HepG2 (cell line): ENCODE results near the gene ETS2. TPM values are rescaled to one million over a fixed set of nuclear protein-coding genes. Genes with fewer than 3 reads are reported as not detected.

ENCODE experiments used
- ELF1 ChIP-seq: sonication (generic); formaldehyde crosslinking; IDR thresholded peaks from 2 replicates; pipeline ENCODE4 v1.4.0; 2020; ENCODE audit warnings: missing genetic modification reagents
- GABPB1 ChIP-seq: IDR thresholded peaks from 2 replicates; pipeline ENCODE4 v1.6.1; 2016; ENCODE audit warnings: mild to moderate bottlenecking, missing genetic modification reagents, moderate library complexity, missing compliant biosample characterization
- HNF4A ChIP-seq: sonication (generic); formaldehyde crosslinking; IDR thresholded peaks from 2 replicates; pipeline ENCODE4 v1.4.0; 2020; ENCODE audit warnings: missing genetic modification reagents
- HOXA3 ChIP-seq: sonication (generic); formaldehyde crosslinking; IDR thresholded peaks from 2 replicates; pipeline ENCODE4 v1.5.0; 2020; ENCODE audit warnings: missing genetic modification reagents
- POLR2G ChIP-seq: fragments of 200-400 bp; formaldehyde crosslinking; IDR thresholded peaks from 2 replicates; pipeline ENCODE4 v1.6.1; 2018; ENCODE audit warnings: mild to moderate bottlenecking, low read depth, low read length, moderate library complexity
- RXRB ChIP-seq: IDR thresholded peaks from 2 replicates; pipeline ENCODE4 v1.6.1; 2016; ENCODE audit warnings: borderline replicate concordance, missing genetic modification reagents, missing compliant biosample characterization
- ZNF34 ChIP-seq: sonication (generic); formaldehyde crosslinking; IDR thresholded peaks from 2 replicates; pipeline ENCODE4 v1.4.0; 2020; ENCODE audit warnings: mild to moderate bottlenecking, missing genetic modification reagents, borderline replicate concordance
- ZNF530 ChIP-seq: sonication (generic); formaldehyde crosslinking; IDR thresholded peaks from 2 replicates; pipeline ENCODE4 v1.5.0; 2020; ENCODE audit warnings: low read depth, mild to moderate bottlenecking, missing genetic modification reagents
- ZNF672 ChIP-seq: sonication (generic); formaldehyde crosslinking; IDR thresholded peaks from 2 replicates; pipeline ENCODE4 v1.8.1; 2022; ENCODE audit warnings: missing genetic modification reagents
- ZNF703 ChIP-seq: sonication (generic); formaldehyde crosslinking; IDR thresholded peaks from 2 replicates; pipeline ENCODE4 v1.5.1; 2020; ENCODE audit warnings: missing genetic modification reagents, mild to moderate bottlenecking, moderate library complexity, borderline replicate concordance
- polyA plus RNA-seq, 8 experiments: library from polyadenylated mRNA; depleted of rRNA in 3 of 8; stranded (reverse) in 7 of 8; unstranded in 1 of 8; fragments of >200 nt; fragmentation: Illumina TruSeq in 4 of 8; extraction: Trizol in 4 of 8; gene quantifications; 2 replicates each; pipeline versions ENCODE4 v1.2.1 to v1.2.3, GENCODE V29; 2011 to 2016; ENCODE audit warnings: low read depth in 4 of 8, missing spikeins in 1 of 8, mixed read lengths in 1 of 8; ENCODE audit not compliant: insufficient read depth in 1 of 8
- total RNA-seq, 5 experiments: library from RNA; depleted of rRNA; stranded (reverse); fragments of >200 nt; fragmentation: Illumina TruSeq; extraction: Trizol; gene quantifications; 2 replicates each; pipeline ENCODE4 v1.2.3, GENCODE V29; 2016; ENCODE audit warnings: low read depth in 1 of 5
- TF ChIP-seq, protein P1 (sequence below): sonication (generic); formaldehyde crosslinking; IDR thresholded peaks from 2 replicates; pipeline ENCODE4 v1.5.0; 2020; ENCODE audit warnings: mild to moderate bottlenecking, missing genetic modification reagents
- TF ChIP-seq, protein P2 (sequence below): IDR thresholded peaks from 2 replicates; pipeline ENCODE4 v1.6.1; 2016; ENCODE audit warnings: missing compliant biosample characterization, missing genetic modification reagents, borderline replicate concordance
- TF ChIP-seq, protein P3 (sequence below): sonication (generic); formaldehyde crosslinking; IDR thresholded peaks from 2 replicates; pipeline ENCODE4 v1.5.0; 2020; ENCODE audit warnings: missing genetic modification reagents
- TF ChIP-seq, protein P4 (sequence below): IDR thresholded peaks from 2 replicates; pipeline ENCODE4 v1.6.1; 2016; ENCODE audit warnings: missing compliant biosample characterization, missing genetic modification reagents, borderline replicate concordance
- TF ChIP-seq, protein P5 (sequence below): fragments of 450-650 bp; IDR thresholded peaks from 2 replicates; pipeline ENCODE4 v1.6.1; 2017; ENCODE audit warnings: mild to moderate bottlenecking

The ETS2 gene
- total and polyA plus RNA-seq, 2 of the 13 experiments (the other 11 are each of a cell fraction or from before 2014, with no cell fraction given) = 24.6 to 64.4 TPM

DNA sequence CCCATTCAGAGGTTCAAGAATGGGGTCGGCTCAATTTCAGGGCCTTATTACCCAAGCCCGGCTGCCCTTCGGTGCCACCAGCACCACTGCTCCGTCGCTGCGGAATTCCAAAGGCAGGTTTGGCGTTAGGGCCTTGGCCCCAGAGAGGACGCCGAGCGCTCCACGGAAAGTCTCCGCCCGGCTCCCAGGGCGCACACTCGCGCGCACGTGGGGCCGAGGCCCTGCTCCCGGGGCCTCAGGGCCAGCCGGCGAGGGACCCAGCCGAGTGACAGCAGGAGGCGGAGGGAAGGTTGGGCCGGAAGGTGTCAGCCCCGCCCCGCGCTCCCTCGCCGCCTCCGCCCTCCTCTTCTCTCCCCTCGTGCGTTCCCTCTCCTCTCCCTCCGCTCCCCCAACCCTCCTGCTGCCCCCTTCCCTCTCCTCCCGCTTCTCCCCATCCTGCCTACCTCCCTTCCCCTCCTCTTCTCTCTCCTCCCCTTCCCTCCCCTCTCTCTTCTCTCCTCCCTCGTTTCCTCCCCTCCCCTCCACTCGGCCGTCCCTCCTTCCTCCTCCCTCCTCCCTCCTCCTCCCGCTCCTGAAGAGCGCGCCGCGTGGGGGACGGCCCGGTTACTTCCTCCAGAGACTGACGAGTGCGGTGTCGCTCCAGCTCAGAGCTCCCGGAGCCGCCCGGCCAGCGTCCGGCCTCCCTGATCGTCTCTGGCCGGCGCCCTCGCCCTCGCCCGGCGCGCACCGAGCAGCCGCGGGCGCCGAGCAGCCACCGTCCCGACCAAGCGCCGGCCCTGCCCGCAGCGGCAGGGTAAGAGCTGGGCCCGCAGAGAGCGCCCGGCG, at the start of gene ETS2 (continued):
- TF ChIP-seq, protein P1, sequence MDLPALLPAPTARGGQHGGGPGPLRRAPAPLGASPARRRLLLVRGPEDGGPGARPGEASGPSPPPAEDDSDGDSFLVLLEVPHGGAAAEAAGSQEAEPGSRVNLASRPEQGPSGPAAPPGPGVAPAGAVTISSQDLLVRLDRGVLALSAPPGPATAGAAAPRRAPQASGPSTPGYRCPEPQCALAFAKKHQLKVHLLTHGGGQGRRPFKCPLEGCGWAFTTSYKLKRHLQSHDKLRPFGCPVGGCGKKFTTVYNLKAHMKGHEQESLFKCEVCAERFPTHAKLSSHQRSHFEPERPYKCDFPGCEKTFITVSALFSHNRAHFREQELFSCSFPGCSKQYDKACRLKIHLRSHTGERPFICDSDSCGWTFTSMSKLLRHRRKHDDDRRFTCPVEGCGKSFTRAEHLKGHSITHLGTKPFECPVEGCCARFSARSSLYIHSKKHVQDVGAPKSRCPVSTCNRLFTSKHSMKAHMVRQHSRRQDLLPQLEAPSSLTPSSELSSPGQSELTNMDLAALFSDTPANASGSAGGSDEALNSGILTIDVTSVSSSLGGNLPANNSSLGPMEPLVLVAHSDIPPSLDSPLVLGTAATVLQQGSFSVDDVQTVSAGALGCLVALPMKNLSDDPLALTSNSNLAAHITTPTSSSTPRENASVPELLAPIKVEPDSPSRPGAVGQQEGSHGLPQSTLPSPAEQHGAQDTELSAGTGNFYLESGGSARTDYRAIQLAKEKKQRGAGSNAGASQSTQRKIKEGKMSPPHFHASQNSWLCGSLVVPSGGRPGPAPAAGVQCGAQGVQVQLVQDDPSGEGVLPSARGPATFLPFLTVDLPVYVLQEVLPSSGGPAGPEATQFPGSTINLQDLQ = no peak
- TF ChIP-seq, protein P2, sequence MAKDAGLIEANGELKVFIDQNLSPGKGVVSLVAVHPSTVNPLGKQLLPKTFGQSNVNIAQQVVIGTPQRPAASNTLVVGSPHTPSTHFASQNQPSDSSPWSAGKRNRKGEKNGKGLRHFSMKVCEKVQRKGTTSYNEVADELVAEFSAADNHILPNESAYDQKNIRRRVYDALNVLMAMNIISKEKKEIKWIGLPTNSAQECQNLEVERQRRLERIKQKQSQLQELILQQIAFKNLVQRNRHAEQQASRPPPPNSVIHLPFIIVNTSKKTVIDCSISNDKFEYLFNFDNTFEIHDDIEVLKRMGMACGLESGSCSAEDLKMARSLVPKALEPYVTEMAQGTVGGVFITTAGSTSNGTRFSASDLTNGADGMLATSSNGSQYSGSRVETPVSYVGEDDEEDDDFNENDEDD (CRISPR knock-in tag) = peak; percentile 85; the same call in 1 of the 2 replicates
- 0 out of 2 replicates have a peak, but pooled peaks have one; percentile 50 for TF ChIP-seq ZNF34 (CRISPR knock-in tag)
- no peak for TF ChIP-seq ZNF672 (CRISPR knock-in tag)
- TF ChIP-seq RXRB = peak; percentile 54; the same call in 1 of the 2 replicates
- TF ChIP-seq POLR2G = peak; percentile 95
- peak; percentile 88 for TF ChIP-seq GABPB1 (CRISPR knock-in tag)
- 0 out of 2 replicates have a peak, but pooled peaks have one; percentile 29 for TF ChIP-seq ZNF530
- TF ChIP-seq, protein P3, sequence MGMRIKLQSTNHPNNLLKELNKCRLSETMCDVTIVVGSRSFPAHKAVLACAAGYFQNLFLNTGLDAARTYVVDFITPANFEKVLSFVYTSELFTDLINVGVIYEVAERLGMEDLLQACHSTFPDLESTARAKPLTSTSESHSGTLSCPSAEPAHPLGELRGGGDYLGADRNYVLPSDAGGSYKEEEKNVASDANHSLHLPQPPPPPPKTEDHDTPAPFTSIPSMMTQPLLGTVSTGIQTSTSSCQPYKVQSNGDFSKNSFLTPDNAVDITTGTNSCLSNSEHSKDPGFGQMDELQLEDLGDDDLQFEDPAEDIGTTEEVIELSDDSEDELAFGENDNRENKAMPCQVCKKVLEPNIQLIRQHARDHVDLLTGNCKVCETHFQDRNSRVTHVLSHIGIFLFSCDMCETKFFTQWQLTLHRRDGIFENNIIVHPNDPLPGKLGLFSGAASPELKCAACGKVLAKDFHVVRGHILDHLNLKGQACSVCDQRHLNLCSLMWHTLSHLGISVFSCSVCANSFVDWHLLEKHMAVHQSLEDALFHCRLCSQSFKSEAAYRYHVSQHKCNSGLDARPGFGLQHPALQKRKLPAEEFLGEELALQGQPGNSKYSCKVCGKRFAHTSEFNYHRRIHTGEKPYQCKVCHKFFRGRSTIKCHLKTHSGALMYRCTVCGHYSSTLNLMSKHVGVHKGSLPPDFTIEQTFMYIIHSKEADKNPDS (CRISPR knock-in tag) = peak; percentile 90; the same call in 1 of the 2 replicates
- TF ChIP-seq HOXA3 (CRISPR knock-in tag) = peak; percentile 79
- TF ChIP-seq ZNF703 (CRISPR knock-in tag) = 0 out of 2 replicates have a peak, but pooled peaks have one; percentile 72
- TF ChIP-seq, protein P4, sequence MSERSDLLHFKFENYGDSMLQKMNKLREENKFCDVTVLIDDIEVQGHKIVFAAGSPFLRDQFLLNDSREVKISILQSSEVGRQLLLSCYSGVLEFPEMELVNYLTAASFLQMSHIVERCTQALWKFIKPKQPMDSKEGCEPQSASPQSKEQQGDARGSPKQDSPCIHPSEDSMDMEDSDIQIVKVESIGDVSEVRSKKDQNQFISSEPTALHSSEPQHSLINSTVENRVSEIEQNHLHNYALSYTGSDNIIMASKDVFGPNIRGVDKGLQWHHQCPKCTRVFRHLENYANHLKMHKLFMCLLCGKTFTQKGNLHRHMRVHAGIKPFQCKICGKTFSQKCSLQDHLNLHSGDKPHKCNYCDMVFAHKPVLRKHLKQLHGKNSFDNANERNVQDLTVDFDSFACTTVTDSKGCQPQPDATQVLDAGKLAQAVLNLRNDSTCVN (CRISPR knock-in tag) = peak; percentile 59; the same call in 1 of the 2 replicates
- TF ChIP-seq ELF1 (CRISPR knock-in tag) = peak; percentile 30; the same call in 1 of the 2 replicates
- TF ChIP-seq HNF4A (CRISPR knock-in tag) = no peak
- TF ChIP-seq, protein P5, sequence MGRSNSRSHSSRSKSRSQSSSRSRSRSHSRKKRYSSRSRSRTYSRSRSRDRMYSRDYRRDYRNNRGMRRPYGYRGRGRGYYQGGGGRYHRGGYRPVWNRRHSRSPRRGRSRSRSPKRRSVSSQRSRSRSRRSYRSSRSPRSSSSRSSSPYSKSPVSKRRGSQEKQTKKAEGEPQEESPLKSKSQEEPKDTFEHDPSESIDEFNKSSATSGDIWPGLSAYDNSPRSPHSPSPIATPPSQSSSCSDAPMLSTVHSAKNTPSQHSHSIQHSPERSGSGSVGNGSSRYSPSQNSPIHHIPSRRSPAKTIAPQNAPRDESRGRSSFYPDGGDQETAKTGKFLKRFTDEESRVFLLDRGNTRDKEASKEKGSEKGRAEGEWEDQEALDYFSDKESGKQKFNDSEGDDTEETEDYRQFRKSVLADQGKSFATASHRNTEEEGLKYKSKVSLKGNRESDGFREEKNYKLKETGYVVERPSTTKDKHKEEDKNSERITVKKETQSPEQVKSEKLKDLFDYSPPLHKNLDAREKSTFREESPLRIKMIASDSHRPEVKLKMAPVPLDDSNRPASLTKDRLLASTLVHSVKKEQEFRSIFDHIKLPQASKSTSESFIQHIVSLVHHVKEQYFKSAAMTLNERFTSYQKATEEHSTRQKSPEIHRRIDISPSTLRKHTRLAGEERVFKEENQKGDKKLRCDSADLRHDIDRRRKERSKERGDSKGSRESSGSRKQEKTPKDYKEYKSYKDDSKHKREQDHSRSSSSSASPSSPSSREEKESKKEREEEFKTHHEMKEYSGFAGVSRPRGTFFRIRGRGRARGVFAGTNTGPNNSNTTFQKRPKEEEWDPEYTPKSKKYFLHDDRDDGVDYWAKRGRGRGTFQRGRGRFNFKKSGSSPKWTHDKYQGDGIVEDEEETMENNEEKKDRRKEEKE = no peak
